Coronary artery (tissue), 2 donors: ENCODE measurements around the gene TMEM165.
"Not testable (repeated sequence)": the region's sequence is repeated elsewhere in the genome, so short reads cannot be mapped to it uniquely, and the experiment has no call there.

Experiments used
- DNase-seq: peaks from one replicate; pipeline ENCODE4 v3.0.0-alpha.2; 2017; ENCODE audit warnings: low spot score
- H3K27ac ChIP-seq, 2 donors: fragments of 200-600 bp; sonication (generic); one replicate each; pipeline ENCODE4 v1.5.1; 2016 to 2019
- H3K4me3 ChIP-seq: fragments of 200-600 bp; sonication (generic); 2 replicates; pipeline ENCODE4 v1.5.1; 2016; ENCODE audit warnings: mild to moderate bottlenecking, moderate library complexity
- CTCF ChIP-seq: fragments of 200-600 bp; sonication (generic); IDR thresholded peaks from one replicate; pipeline ENCODE4 v1.5.1; 2019; ENCODE audit warnings: antibody characterized with exemption

Gene TMEM165

GRCh38 chr4:55395529-55396307, at the start of gene TMEM165:
Gene TMEM165, plus strand, starts transcription at chr4:55395957. Its CDS starts 233 bp downstream, at chr4:55396190.
- Histone ChIP-seq H3K27ac (peak within 1 kb of the TSS; percentile 99 to 100), H3K4me3 (peak within 1 kb of the TSS; percentile 93)
- peak; percentile 96 for DNase-seq
- no peak for TF ChIP-seq CTCF

GRCh38 chr4:55345980-55346850, 49.5 kb upstream of the TMEM165 start, which contains the start of gene SRD5A3:
Gene SRD5A3, plus strand, starts transcription at chr4:55346242. Its CDS starts 95 bp downstream, at chr4:55346337.
- DNase-seq: peak; percentile 88
- Histone ChIP-seq H3K4me3 (peak within 1 kb of the TSS; percentile 88), H3K27ac (peak within 1 kb of the TSS; percentile 92 to 98)
- peak; percentile 97 for TF ChIP-seq CTCF

GRCh38 chr4:55346851-55347255, 48.9 kb upstream of the TMEM165 start:
- TF ChIP-seq CTCF: no peak
- Histone ChIP-seq H3K27ac (peak overlapping the region; percentile 92 to 98), H3K4me3 (peak overlapping the region; percentile 88)
- no peak for DNase-seq

- H3K4me3 ChIP-seq: no peak overlapping the region
- DNase-seq: no peak
- no peak overlapping the region for H3K27ac ChIP-seq
- no peak for TF ChIP-seq CTCF
Measured at GRCh38 chr4:55347610-55348228, 48.0 kb upstream of the TMEM165 start.

GRCh38 chr4:55348466-55348865, 47.3 kb upstream of the TMEM165 start:
- Histone ChIP-seq H3K4me3 (no peak overlapping the region), H3K27ac (no peak overlapping the region)
- no peak for TF ChIP-seq CTCF
- no peak for DNase-seq

GRCh38 chr4:55350870-55351269, 44.9 kb upstream of the TMEM165 start:
- not testable (repeated sequence) for DNase-seq, H3K27ac ChIP-seq, H3K4me3 ChIP-seq

GRCh38 chr4:55351824-55352223, 43.9 kb upstream of the TMEM165 start:
- DNase-seq: no peak
- Histone ChIP-seq H3K27ac (no peak overlapping the region), H3K4me3 (no peak overlapping the region)
- TF ChIP-seq CTCF: no peak
